GM12878 (cell line): ENCODE measurements around the gene ZYG11B.

Experiments
- CTCF ChIP-seq, 3 experiments: IDR thresholded peaks in 2 of 3; conservative IDR thresholded peaks in 1 of 3; 2 replicates each; pipeline ENCODE4 v1.5.1; 2011; ENCODE audit warnings: low read depth in 3 of 3, low read length in 3 of 3, mild to moderate bottlenecking in 3 of 3, control low read depth in 2 of 3, moderate library complexity in 2 of 3, inconsistent platforms in 1 of 3, mixed read lengths in 1 of 3; ENCODE audit not compliant: control insufficient read depth in 2 of 3, insufficient read depth in 1 of 3; ENCODE audit errors: extremely low read depth in 1 of 3
- EGR1 ChIP-seq, 2 experiments: IDR thresholded peaks; 1 replicate in 1 of 2; 2 replicates in 1 of 2; pipeline ENCODE4 v1.6.1; 2011 to 2012; ENCODE audit warnings: low read depth in 2 of 2, low read length in 2 of 2, borderline replicate concordance in 1 of 2, mild to moderate bottlenecking in 1 of 2, moderate library complexity in 1 of 2
- EP300 ChIP-seq, 2 experiments: fragments of 150-350 bp in 1 of 2; IDR thresholded peaks; 2 replicates each; pipeline ENCODE4 v1.6.1; 2011 to 2012; ENCODE audit warnings: low read depth in 2 of 2, low read length in 2 of 2, borderline replicate concordance in 1 of 2, improper control_type of control experiment in 1 of 2, inconsistent platforms in 1 of 2; ENCODE audit not compliant: control insufficient read depth in 1 of 2
- NFYB ChIP-seq: IDR thresholded peaks from 2 replicates; pipeline ENCODE4 v1.6.1; 2011; ENCODE audit warnings: low read depth, mild to moderate bottlenecking, low read length, improper control_type of control experiment, moderate library complexity; ENCODE audit not compliant: insufficient read depth
- NR2C2 ChIP-seq: IDR thresholded peaks from 2 replicates; pipeline ENCODE4 v1.6.1; 2011; ENCODE audit warnings: borderline replicate concordance, low read depth; ENCODE audit not compliant: control insufficient read depth, insufficient read length
- POLR2A ChIP-seq: IDR thresholded peaks from 2 replicates; pipeline ENCODE4 v1.6.1; 2011; ENCODE audit warnings: low read depth, mild to moderate bottlenecking, low read length
- POLR2AphosphoS5 ChIP-seq: IDR thresholded peaks from 2 replicates; pipeline ENCODE4 v1.6.1; 2011; ENCODE audit warnings: mild to moderate bottlenecking, low read length, inconsistent platforms
- RELB ChIP-seq: fragments of 450-650 bp; IDR thresholded peaks from 2 replicates; pipeline ENCODE4 v1.6.1; 2017; ENCODE audit warnings: low read depth, mild to moderate bottlenecking, moderate library complexity
- SMARCA5 ChIP-seq: fragments of 450-650 bp; IDR thresholded peaks from 2 replicates; pipeline ENCODE4 v1.6.1; 2017; ENCODE audit warnings: mild to moderate bottlenecking

GRCh38 chr1:52695627-52696026, 30.6 kb upstream of the ZYG11B start:
- TF ChIP-seq POLR2AphosphoS5 = no peak
- no peak for TF ChIP-seq NFYB
- TF ChIP-seq EP300 (IDR thresholded peaks at IDR 0.05; ENCODE audit: borderline replicate concordance in 1 of 2, control insufficient read depth in 1 of 2, low read depth in 2 of 2, low read length in 2 of 2) = no peak
- TF ChIP-seq CTCF (IDR thresholded peaks at IDR 0.05 in 2 of 3, conservative IDR thresholded peaks at IDR 0.05 in 1 of 3; ENCODE audit: control insufficient read depth in 2 of 3, extremely low read depth in 1 of 3, insufficient read depth in 1 of 3, low read depth in 3 of 3, low read length in 3 of 3) = no peak
- no peak for TF ChIP-seq EGR1 (IDR thresholded peaks at IDR 0.05; ENCODE audit: borderline replicate concordance in 1 of 2, low read depth in 2 of 2, low read length in 2 of 2)
- no peak for TF ChIP-seq SMARCA5
- TF ChIP-seq NR2C2 = no peak
- no peak for TF ChIP-seq POLR2A
- no peak for TF ChIP-seq RELB
